ENCODE data around the gene CLMP. TPM values are rescaled to one million over a fixed set of nuclear protein-coding genes. Genes with fewer than 3 reads are reported as not detected.
"Not testable (repeated sequence)": the region's sequence is repeated elsewhere in the genome, so short reads cannot be mapped to it uniquely, and the experiment has no call there.

The CLMP gene
- total RNA-seq, 1 donor from 2014 or later: 81.1 TPM

GRCh38 chr11:123168955-123169484 is 26.0 kb downstream of the CLMP start:
- no peak for DNase-seq (ENCODE audit: low spot score)

GRCh38 chr11:123168241-123168640 is 26.8 kb downstream of the CLMP start:
- no peak for DNase-seq (ENCODE audit: low spot score)

- DNase-seq (ENCODE audit: low spot score): peak; percentile 89
Measured at GRCh38 chr11:123166071-123166559, 28.9 kb downstream of the CLMP start.

- DNase-seq (ENCODE audit: low spot score): no peak
Measured at GRCh38 chr11:123164732-123165450, 30.2 kb downstream of the CLMP start.

- DNase-seq (ENCODE audit: low spot score): no peak
Measured at GRCh38 chr11:123163621-123164020, 31.4 kb downstream of the CLMP start.

- DNase-seq (ENCODE audit: low spot score): no peak
Measured at GRCh38 chr11:123161376-123162030, 33.5 kb downstream of the CLMP start.

GRCh38 chr11:123159183-123159857 is 35.7 kb downstream of the CLMP start:
- no peak for DNase-seq (ENCODE audit: low spot score)

GRCh38 chr11:123158033-123159003 is 36.7 kb downstream of the CLMP start:
- no peak for DNase-seq (ENCODE audit: low spot score)

GRCh38 chr11:123152951-123153350 is 42.1 kb downstream of the CLMP start:
- peak; percentile 44 for DNase-seq (ENCODE audit: low spot score)

- not testable (repeated sequence) for DNase-seq (ENCODE audit: low spot score)
Measured at GRCh38 chr11:123152346-123152745, 42.7 kb downstream of the CLMP start.

GRCh38 chr11:123151796-123152195 is 43.3 kb downstream of the CLMP start:
- DNase-seq (ENCODE audit: low spot score): no peak

- no peak for DNase-seq (ENCODE audit: low spot score)
Measured at GRCh38 chr11:123151366-123151765, 43.7 kb downstream of the CLMP start.

GRCh38 chr11:123150882-123151281 is 44.2 kb downstream of the CLMP start:
- DNase-seq (ENCODE audit: low spot score): no peak

GRCh38 chr11:123148965-123149364 is 46.1 kb downstream of the CLMP start:
- DNase-seq (ENCODE audit: low spot score): no peak

- DNase-seq (ENCODE audit: low spot score): no peak
Measured at GRCh38 chr11:123145661-123146060, 49.4 kb downstream of the CLMP start.

- DNase-seq (ENCODE audit: low spot score): peak; percentile 43
Measured at GRCh38 chr11:123145220-123145619, 49.8 kb downstream of the CLMP start.

- no peak for DNase-seq (ENCODE audit: low spot score)
Measured at GRCh38 chr11:123144707-123145106, 50.3 kb downstream of the CLMP start.

GRCh38 chr11:123143921-123144320 is 51.1 kb downstream of the CLMP start:
- no peak for DNase-seq (ENCODE audit: low spot score)

- no peak for DNase-seq (ENCODE audit: low spot score)
Measured at GRCh38 chr11:123143476-123143875, 51.6 kb downstream of the CLMP start.

GRCh38 chr11:123139206-123139605 is 55.8 kb downstream of the CLMP start:
- no peak for DNase-seq (ENCODE audit: low spot score)

All from umbilical cord (tissue), 2 donors.